OCI-LY7 (cell line): ENCODE results near the gene CA11. TPM values are rescaled to one million over a fixed set of nuclear protein-coding genes. Genes with fewer than 3 reads are reported as not detected.

Experiments
- BruUV-seq: library from RNA; stranded (reverse); fragments of 400-500 nt; replicated peaks from 2 replicates; lab custom pipeline; 2021; lab: Mats Ljungman, UMichigan
- CTCF ChIA-PET: fragments of 300-600 bp; sonication (Branson Sonifier 250); formaldehyde crosslinking; loops from one replicate; lab custom pipeline; 2022; ENCODE audit warnings: antibody characterized with exemption; ENCODE audit not compliant: unreplicated experiment; lab: Charles Lee
- POLR2A ChIA-PET: fragments of 300-600 bp; sonication (Branson Sonifier 250); formaldehyde crosslinking; loops from one replicate; lab custom pipeline; 2022; ENCODE audit warnings: antibody characterized with exemption; lab: Charles Lee
- DNase-seq: peaks from one replicate; pipeline ENCODE4 v3.0.0-alpha.2; 2015; ENCODE audit warnings: low spot score
- H2AFZ ChIP-seq: fragments of 200-600 bp; sonication (generic), shearing (Covaris generic); 2 replicates; pipeline ENCODE4 v1.6.1; 2014; ENCODE audit warnings: mild to moderate bottlenecking, antibody characterized with exemption, low read length, moderate library complexity
- H3K27ac ChIP-seq: fragments of 200-600 bp; sonication (generic); 2 replicates; pipeline ENCODE4 v1.5.1; 2014; ENCODE audit warnings: mixed run types, low read depth, mild to moderate bottlenecking, moderate library complexity, low read length, inconsistent platforms; ENCODE audit not compliant: poor library complexity, severe bottlenecking
- H3K36me3 ChIP-seq: fragments of 200-600 bp; sonication (generic); 2 replicates; pipeline ENCODE4 v1.6.1; 2014; ENCODE audit warnings: mild to moderate bottlenecking, antibody characterized with exemption, low read length, moderate library complexity, mixed read lengths; ENCODE audit not compliant: insufficient read depth
- H3K4me1 ChIP-seq: fragments of 200-600 bp; sonication (generic); 2 replicates; pipeline ENCODE4 v1.5.1; 2014; ENCODE audit warnings: mild to moderate bottlenecking, low read length; ENCODE audit not compliant: insufficient read depth, poor library complexity, severe bottlenecking
- H3K4me2 ChIP-seq: fragments of 200-600 bp; sonication (generic); 2 replicates; pipeline ENCODE4 v1.6.1; 2014; ENCODE audit warnings: mild to moderate bottlenecking, low read length
- H3K4me3 ChIP-seq: fragments of 200-600 bp; sonication (generic); 2 replicates; pipeline ENCODE4 v1.5.1; 2014; ENCODE audit warnings: mild to moderate bottlenecking, low read depth, low read length; ENCODE audit not compliant: poor library complexity, severe bottlenecking
- H3K79me2 ChIP-seq: fragments of 200-600 bp; sonication (generic); 2 replicates; pipeline ENCODE4 v1.6.1; 2016; ENCODE audit warnings: low read depth, mild to moderate bottlenecking, low read length, moderate library complexity, mixed read lengths; ENCODE audit not compliant: insufficient read depth
- H3K9me2 ChIP-seq: fragments of 200-600 bp; sonication (generic); 2 replicates; pipeline ENCODE4 v1.6.1; 2016; ENCODE audit warnings: mild to moderate bottlenecking, low read length, mixed read lengths; ENCODE audit not compliant: insufficient read depth
- H3K9me3 ChIP-seq: fragments of 200-600 bp; sonication (generic); 2 replicates; pipeline ENCODE4 v1.6.1; 2014; ENCODE audit warnings: mild to moderate bottlenecking, mixed run types, low read length, mixed read lengths
- H4K20me1 ChIP-seq: fragments of 200-600 bp; sonication (generic); 2 replicates; pipeline ENCODE4 v1.6.1; 2014; ENCODE audit warnings: mild to moderate bottlenecking, antibody characterized with exemption, low read length, moderate library complexity, mixed read lengths; ENCODE audit not compliant: insufficient read depth
- CTCF ChIP-seq: fragments of 200-600 bp; sonication (generic); conservative IDR thresholded peaks from 2 replicates; pipeline ENCODE4 v1.5.1; 2014; ENCODE audit warnings: mild to moderate bottlenecking, antibody characterized with exemption, low read length, moderate library complexity, mixed read lengths
- EZH2phosphoT487 ChIP-seq: fragments of 200-600 bp; sonication (generic); IDR thresholded peaks from 2 replicates; pipeline ENCODE4 v1.6.1; 2018; ENCODE audit warnings: low read depth, borderline replicate concordance, mild to moderate bottlenecking, mixed run types, antibody characterized with exemption, low read length, moderate library complexity, mixed read lengths
- intact Hi-C: fragments of 100-400 bp; cut with micrococcal nuclease; formaldehyde crosslinking; loops from one replicate; pipeline ENCODE4 v1.10.0; 2022; ENCODE audit not compliant: unreplicated experiment
- total RNA-seq, 2 experiments: library from RNA; depleted of rRNA in 1 of 2; stranded (reverse); fragments of >200 nt in 1 of 2; shearing (Covaris generic) in 1 of 2; gene quantifications; 2 replicates each; pipeline ENCODE4 v1.2.3, GENCODE V29; 2014 to 2022

CA11 gene
- total RNA-seq, 2 experiments from 2014 or later = 2.5 to 10.8 TPM

- ChIA-PET POLR2A (interaction anchor here (0.6 kb wide), 1 partner anchor 717 kb away, joined by 3 read pairs; no protein-coding TSS in a partner anchor), CTCF (interaction anchor here (0.6 kb wide), 2 partner anchors 10 to 228 kb away, joined by 3 read pairs; no protein-coding TSS in a partner anchor)
- Histone ChIP-seq H3K4me2 (peak overlapping the region; percentile 78), H2AFZ (peak overlapping the region; percentile 11; the same call in 1 of the 2 replicates), H3K36me3 (peaks cover 16% of the 10 kb centered on the region), H3K4me3 (peak overlapping the region; percentile 61), H4K20me1 (peaks cover under 1% of the 10 kb centered on the region; the same call in 1 of the 2 replicates), H3K9me2 (no peaks in the 10 kb centered on the region), H3K79me2 (peaks cover 17% of the 10 kb centered on the region), H3K27ac (peak overlapping the region; percentile 39), H3K9me3 (no peaks in the 10 kb centered on the region), H3K4me1 (peaks cover 31% of the 10 kb centered on the region)
- TF ChIP-seq EZH2phosphoT487 = no peak
- no peak for TF ChIP-seq CTCF
- no peak for DNase-seq
- no TSS peak for BruUV-seq
- intact Hi-C loops = no loop called here
These were observed 22.4 kb downstream of the CA11 start for GRCh38 chr19:48623556-48624066.

GRCh38 chr19:48619692-48620585 is 26.0 kb downstream of the CA11 start:
- no peak for DNase-seq
- Histone ChIP-seq H2AFZ (peak overlapping the region; percentile 21; the same call in 1 of the 2 replicates), H3K4me3 (peak overlapping the region; percentile 88), H3K4me2 (peak overlapping the region; percentile 87), H3K36me3 (peaks cover 47% of the 10 kb centered on the region), H4K20me1 (peaks cover 27% of the 10 kb centered on the region), H3K79me2 (peaks cover 45% of the 10 kb centered on the region), H3K9me3 (no peaks in the 10 kb centered on the region), H3K27ac (peak overlapping the region; percentile 72), H3K9me2 (no peaks in the 10 kb centered on the region), H3K4me1 (peaks cover 61% of the 10 kb centered on the region)
- POLR2A ChIA-PET = interaction anchor here (1.0 to 1.3 kb wide), 3 partner anchors 11 to 299 kb away, joined by 3 to 6 read pairs (median 5); no protein-coding TSS in a partner anchor
- intact Hi-C loops = loop anchor here (1.0 kb wide), 2 partner anchors 17 to 94 kb away; partner anchors contain the start of gene DBP
- TF ChIP-seq EZH2phosphoT487 (no peak), CTCF (no peak; the same call in 1 of the 2 replicates)
- CTCF ChIA-PET = no interaction called here
- TSS peak; percentile 85 for BruUV-seq
